GM18499 (cell line): ENCODE results near the gene TMEM185A.
"Not testable (repeated sequence)": the region's sequence is repeated elsewhere in the genome, so short reads cannot be mapped to it uniquely, and the experiment has no call there.

Experiments used
- ATAC-seq: cut with Tn5 transposase; IDR thresholded peaks from one replicate; pipeline ENCODE4 v1.9.1; 2021; ENCODE audit warnings: moderate number of reproducible peaks; ENCODE audit not compliant: insufficient read depth, unreplicated experiment

Gene TMEM185A

DNA sequence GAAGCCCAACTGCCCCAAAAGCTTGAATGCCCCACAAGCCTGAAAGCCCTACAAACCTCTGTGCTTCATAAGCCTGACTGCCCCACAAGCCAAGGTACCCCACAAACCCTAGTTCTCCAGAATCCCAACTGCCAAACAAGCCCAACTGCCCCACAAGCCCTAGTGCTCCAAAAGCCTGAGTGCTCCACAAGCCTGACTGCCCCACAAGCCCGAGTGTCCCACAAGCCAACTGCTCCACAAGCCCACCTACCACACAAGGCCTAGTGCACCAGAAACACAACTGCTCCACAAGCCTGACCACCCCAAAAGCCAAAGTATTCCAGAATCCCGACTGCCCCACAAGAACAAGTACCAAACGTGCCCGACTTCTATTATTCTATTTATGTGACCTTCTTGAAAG is 68.2 kb downstream of the TMEM185A start:
- ATAC-seq: no peak

DNA sequence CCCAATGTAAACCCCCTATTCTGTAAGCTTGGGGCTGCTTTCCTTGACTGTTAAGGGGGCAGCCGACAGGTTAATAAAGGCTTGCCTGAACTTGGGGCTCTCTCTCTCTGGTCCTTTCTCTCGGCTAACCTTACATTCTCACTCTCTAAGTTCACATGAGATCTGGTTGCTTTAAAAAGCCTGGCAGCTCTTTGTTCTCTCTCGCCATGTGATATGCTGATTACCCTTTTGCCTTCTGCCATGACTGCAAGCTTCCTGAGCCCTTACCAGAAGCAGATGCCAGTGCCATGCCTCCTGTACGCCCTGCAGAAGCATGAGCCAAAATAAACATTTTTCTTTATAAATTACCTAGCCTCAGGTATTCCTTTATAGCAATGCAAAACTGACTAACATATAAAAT is 76.3 kb downstream of the TMEM185A start:
- not testable (repeated sequence) for ATAC-seq

GRCh38 chrX:149551939-149552248 is 79.7 kb downstream of the TMEM185A start:
- not testable (repeated sequence) for ATAC-seq

DNA sequence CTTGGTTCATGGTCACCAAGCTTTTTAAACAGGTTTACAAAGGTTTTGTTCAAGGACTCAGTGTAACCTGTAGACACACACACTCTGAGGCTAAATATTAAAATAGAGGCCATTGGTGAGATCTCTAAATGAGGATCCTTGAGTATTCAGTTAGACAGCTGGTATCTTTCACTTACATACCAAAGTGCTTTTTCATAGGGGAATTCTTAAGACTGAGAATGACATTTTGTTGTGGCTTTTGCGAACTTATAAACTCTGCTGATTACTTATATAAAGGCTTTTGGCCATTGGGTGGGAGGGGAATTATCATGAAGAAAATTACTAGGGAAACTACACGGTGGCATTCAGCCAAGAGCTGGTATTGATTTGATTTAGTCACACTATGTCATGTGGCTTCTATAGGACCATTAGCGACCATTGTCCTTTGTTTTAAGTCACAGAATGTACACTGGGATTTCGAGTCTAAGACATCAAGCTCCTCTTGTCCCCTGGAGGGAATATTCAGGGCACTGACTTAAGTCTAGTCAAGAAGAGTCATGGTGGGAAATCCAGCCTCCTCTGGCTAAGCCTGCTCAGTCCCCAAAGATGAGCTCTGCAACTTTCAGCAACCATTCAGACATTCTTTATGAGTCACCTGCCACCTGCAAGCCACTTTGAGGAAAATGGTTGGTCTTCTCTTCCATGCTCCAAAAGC is 80.2 kb downstream of the TMEM185A start:
- ATAC-seq: not testable (repeated sequence)

- not testable (repeated sequence) for ATAC-seq
These were observed 81.1 kb downstream of the TMEM185A start for GRCh38 chrX:149550454-149550853.

GRCh38 chrX:149549701-149550100 is 81.9 kb downstream of the TMEM185A start, which contains the start of gene HSFX3:
TSS of gene HSFX3 (minus strand) at chrX:149549924. CDS start at chrX:149549852, 72 bp downstream.
- ATAC-seq: not testable (repeated sequence)

DNA sequence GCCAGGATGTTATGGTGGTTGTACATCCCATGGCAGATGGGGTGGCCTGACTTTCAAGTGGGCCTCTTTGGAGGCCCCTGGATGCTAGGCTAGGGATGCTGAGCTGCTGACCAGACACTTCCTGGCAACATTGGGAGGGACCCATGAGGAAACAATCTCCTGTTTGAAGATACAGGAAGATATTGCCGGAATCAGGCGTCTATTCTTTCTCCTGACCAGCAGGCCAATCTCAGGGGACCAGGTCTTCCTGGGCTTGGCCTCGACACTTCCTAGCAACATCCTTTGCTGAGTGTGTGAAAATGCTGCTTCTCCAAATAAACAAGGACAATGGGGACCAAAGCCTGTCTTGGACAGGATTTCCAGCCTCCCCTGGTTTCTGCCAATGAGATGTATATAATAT is 83.8 kb downstream of the TMEM185A start:
- ATAC-seq: not testable (repeated sequence)

DNA sequence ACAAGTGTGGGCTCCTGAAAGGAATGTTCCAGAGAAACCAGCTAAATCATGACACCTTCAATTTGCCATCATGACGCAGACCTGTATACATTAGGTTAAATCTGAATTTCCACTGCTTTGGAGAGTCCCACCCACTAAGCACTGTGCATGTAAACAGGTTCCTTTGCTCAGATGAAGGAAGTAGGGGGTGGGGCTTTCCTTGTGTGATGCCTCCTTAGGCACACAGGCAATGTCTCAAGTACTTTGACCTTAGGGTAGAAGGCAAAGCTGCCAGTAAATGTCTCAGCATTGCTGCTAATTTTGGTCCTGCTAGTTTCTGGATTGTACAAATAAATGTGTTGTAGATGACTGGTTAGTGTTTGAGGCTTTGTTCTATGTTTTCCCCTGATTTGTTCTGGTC is 84.6 kb downstream of the TMEM185A start:
- ATAC-seq: not testable (repeated sequence)
